HG03139 (cell line): ENCODE data around the gene MYO10.

ENCODE experiments used
- ATAC-seq: cut with Tn5 transposase; IDR thresholded peaks from one replicate; pipeline ENCODE4 v1.9.1; 2021; ENCODE audit not compliant: unreplicated experiment

The MYO10 gene

GRCh38 chr5:16943846-16944678 is 8.0 kb upstream of the MYO10 start:
- no peak for ATAC-seq

GRCh38 chr5:16937503-16938161 is 1.5 kb upstream of the MYO10 start:
- ATAC-seq: no peak

- ATAC-seq: no peak
Observed at GRCh38 chr5:16936989-16937438, 926 bp upstream of the MYO10 start.

GRCh38 chr5:16935231-16936149 is 598 bp downstream of the MYO10 start:
- peak; percentile 38 for ATAC-seq

DNA sequence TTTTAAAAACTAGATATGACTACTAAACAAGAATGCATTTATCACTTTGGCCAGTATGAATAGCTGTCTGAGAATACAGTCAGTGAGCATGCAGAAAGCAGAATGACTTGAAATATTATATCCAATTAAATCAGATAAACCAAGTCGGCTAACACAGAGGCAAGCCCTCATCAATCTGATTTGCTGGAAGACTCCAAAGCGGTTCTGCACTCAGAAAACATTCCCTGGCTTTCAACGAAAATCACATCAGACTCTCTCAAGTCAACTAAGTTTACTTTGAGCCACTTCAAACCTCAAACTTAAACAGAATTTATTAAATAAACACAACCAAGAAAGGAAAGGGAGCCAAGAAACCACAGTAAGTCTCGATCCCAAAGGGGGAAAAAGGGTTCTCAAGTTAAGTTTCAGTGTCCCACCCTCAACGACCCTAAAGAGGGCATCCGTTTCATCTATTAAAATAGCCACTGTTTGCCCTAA is 1.4 kb downstream of the MYO10 start:
- no peak for ATAC-seq

DNA sequence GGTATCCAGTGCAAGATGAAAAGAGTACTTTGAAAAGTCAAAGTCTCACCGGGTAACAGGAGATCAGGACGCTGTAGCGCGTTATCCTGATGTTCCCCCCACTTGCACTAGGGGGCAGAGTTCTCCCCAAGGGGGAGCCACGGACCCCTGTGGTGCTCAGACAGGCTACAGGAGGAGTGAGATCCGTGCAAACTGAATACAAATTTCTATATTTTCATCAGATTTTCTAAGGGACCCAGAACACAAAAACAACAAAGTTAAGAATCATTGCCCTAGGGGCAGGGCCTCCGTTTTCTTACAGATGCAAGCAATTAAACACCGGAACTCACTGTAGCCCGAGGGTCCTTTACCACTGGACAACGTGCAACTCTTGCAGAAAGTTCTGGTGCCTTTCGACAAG is 2.0 kb downstream of the MYO10 start:
- peak; percentile 58 for ATAC-seq

GRCh38 chr5:16933337-16933736 is 2.8 kb downstream of the MYO10 start:
- ATAC-seq: no peak

DNA sequence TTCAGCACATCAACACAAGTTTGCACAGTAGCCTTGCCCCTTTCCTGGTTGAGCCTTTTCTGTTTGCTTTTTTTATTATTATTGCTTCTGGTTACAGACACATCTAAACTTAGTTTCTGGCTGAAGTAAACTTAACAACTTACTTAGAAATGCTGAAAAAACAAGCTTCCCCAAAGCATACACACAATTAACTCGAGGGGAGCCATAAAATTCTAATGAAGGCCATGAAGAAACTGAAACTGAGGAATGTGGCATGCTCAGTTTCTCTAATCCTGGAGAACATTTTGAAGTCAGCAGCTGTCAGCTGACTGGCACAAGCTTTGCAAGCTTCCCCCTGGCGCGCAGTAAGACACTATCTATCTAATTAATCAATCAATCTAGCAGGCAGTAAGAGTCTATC is 3.7 kb downstream of the MYO10 start:
- no peak for ATAC-seq

- ATAC-seq: no peak
Observed at GRCh38 chr5:16931334-16932110, 4.6 kb downstream of the MYO10 start.

DNA sequence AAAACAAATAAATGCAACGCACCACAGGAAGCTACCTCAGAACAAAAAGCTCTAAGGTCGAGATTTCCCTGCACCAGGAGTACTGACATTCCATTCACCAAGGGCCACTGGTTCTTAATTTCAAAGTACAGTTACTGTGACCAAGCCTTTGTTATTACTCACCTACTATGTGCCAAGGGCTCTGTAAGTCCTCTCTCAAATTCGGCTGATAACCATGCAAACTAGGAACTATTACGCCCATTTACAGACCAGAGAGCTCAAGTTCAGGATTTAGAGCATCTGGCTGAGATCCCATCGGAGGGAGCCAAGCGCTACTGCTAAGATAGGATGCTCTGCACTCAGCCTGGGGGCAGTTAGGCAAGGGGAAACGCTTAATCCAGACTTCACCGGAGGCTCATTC is 5.6 kb downstream of the MYO10 start:
- ATAC-seq: no peak

DNA sequence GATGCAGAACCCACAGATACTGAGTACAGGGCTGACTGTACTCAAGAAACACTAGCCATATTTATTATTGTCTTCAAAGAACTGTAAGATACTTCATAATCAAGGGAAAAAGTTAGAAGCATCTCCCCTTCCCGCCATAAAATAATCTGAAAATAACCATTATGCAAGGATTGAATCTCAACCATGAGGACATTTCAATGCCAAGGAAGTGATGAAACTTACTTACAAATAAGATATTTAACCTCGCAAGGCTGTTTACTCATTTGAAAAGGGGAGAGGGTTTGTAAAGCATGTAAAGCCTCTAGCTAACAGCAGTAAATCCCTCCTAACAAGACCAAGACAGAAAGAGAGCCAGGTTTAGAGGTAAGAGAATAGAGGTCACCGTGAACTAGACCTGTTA is 6.3 kb downstream of the MYO10 start:
- ATAC-seq: no peak

GRCh38 chr5:16929347-16929746 is 6.7 kb downstream of the MYO10 start:
- no peak for ATAC-seq

DNA sequence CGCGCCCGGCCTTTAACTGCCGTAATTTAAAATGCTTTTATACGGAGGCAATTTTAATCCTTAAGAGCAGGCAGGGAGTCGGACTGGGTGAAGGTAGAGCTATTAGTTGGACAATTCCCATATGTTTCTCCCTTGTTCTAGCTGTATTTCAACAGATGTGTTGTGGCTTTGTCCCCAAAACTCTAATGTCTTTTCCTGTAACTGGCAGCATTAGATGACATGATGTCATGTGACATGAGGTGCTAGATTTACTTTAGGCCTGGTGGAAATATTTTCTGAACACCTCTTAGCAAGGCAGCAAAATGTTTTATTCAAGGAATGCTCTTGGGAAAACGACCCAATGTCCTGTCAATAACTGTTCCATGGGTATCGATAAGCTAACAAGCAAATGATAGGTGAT is 8.5 kb downstream of the MYO10 start:
- ATAC-seq: no peak

DNA sequence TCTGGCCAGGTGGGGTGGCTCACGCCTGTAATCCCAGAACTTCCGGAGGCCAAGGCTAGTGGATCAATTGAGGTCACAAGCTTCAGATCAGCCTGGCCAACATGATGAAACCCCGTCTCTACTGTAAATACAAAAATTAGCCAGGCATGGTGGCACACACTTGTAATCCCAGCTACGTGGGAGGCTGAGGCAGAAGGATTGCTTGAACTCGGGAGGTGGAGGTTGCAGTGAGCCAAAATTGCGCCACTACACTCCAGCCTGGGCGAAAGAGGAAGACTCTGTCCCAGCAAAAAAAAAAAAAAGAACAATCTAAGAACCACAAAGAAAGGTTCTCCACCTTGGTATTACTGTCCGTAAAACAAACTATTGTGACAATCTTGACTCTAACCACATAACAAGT is 9.7 kb downstream of the MYO10 start:
- ATAC-seq: no peak

GRCh38 chr5:16924206-16924605 is 11.9 kb downstream of the MYO10 start:
- no peak for ATAC-seq

GRCh38 chr5:16922430-16922829 is 13.7 kb downstream of the MYO10 start:
- peak; percentile 73 for ATAC-seq

DNA sequence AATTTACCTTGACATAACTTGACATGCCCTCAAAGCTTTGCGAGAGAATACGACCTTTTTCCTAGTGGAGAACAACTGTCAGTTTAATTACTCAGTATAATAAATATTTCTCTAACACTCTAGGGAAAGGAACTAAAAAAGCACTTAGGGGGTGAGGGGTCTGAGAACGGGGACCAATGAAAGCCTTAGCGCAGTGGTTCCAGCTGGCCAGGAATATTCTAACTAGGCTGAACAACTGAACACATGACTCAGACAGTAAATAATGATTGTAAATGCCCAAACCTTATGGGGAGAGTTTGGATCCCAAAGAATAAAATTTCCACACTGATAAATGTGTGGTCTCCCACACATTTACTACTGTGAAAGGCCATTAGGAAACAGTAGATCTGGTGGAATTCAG is 14.9 kb downstream of the MYO10 start:
- no peak for ATAC-seq

DNA sequence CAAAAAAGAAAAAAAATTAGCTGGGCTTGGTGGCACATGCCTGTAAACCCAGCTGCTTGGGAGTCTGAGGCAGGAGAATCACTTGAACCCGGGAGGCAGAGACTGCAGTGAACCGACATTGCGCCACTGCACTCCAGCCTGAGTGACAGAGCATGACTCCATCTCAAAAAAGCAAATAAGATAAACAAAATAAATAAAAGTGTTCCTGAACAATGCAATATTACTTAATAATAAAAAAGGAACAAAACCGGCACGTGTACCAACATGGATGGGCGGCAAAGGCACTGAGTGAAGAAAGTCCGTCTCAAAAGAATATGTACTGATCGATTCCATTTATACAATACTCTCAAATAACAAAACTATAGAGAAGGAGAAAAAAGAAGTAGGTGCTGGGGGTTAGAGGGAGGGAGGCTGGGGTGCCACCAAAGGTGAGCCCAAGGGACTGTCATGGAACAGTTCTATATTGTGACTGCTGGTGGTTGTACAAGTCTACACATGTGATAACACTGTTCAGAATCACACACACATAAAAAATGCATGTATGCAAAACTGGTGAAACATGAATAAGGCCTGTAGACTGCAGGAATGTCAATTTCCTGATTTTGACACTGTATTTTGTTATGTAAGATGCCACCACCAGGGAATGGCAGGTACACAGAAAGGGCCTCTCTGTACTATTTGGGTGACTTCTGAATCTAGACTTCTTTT is 15.8 kb downstream of the MYO10 start:
- no peak for ATAC-seq

DNA sequence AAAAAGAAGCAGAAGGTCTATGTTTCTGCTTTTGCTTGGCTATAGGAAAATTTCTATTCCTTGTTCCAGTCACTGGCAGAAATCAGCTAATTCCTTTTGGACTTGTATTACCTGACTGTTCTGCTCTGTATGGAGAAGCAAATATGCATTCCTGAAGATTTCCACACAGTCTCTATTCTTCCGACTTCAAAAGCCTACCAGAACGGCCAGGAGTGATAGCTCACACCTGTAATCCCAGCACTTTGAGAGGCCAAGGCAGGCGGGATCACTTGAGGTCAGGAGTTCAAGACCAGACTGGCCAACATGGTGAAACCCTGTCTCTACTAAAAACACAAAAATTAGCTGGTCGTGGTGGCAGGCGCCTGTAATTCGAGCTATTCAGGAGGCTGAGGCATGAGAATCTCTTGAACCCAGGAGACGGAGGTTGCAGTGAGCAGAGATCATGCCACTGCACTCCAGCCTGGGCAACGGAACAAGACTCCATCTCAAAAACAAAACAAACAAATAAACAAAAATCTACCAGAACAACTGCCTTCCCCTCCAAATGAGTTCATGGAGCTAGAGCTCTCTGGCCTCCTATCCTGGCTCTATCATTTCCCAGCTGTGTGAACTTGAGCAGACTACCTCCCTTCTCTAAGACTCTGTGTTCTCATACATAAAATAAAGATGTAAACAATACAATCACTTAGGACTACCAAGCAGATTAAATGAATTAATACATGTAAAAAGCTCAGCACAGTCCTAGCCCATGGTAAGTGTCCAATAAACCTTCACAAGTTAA is 17.0 kb downstream of the MYO10 start:
- no peak for ATAC-seq
